ENCODE measurements around the gene REG3G. TPM values are rescaled to one million over a fixed set of nuclear protein-coding genes. Genes with fewer than 3 reads are reported as not detected.

Gene REG3G
- total and polyA plus RNA-seq, 2 donors (not counting 1 experiment from before 2014, with no cell fraction given), result not detected

GRCh38 chr2:79005216-79005615, 20.3 kb upstream of the REG3G start:
- no peak for DNase-seq (ENCODE audit: low read depth in 2 of 2)
- H3K9ac ChIP-seq (ENCODE audit: insufficient read depth, low read length), result no peak overlapping the region
- no peaks in the 10 kb centered on the region for H3K9me3 ChIP-seq (ENCODE audit: control insufficient read depth, insufficient read depth, low read depth, low read length)
- H4K20me1 ChIP-seq (ENCODE audit: control insufficient read depth, extremely low read depth, insufficient read depth, low read length), result no peaks in the 10 kb centered on the region
- no peak overlapping the region for H2AFZ ChIP-seq (ENCODE audit: low read length)
- H3K4me2 ChIP-seq (ENCODE audit: extremely low read depth, insufficient read depth, low read length), result no peak overlapping the region
- H3K79me2 ChIP-seq (ENCODE audit: control insufficient read depth, insufficient read depth, low read length), result no peaks in the 10 kb centered on the region
- H3K27ac ChIP-seq (ENCODE audit: insufficient read depth, low read length), result no peak overlapping the region
- TF ChIP-seq EZH2 (IDR thresholded peaks at IDR 0.05; ENCODE audit: low read length, missing control alignments), result no peak
- TF ChIP-seq CTCF (conservative IDR thresholded peaks at IDR 0.05 in 1 of 2, IDR thresholded peaks at IDR 0.05 in 1 of 2; ENCODE audit: low read depth in 1 of 2, low read length in 2 of 2), result no peak
- H3K27me3 ChIP-seq (ENCODE audit: control insufficient read depth, insufficient read depth, low read length), result no peaks in the 10 kb centered on the region
- H3K4me1 ChIP-seq (ENCODE audit: control insufficient read depth, extremely low read depth, insufficient read depth, low read length), result no peaks in the 10 kb centered on the region
- no peaks in the 10 kb centered on the region for H3K36me3 ChIP-seq (ENCODE audit: control insufficient read depth, insufficient read depth, low read length)
- no peak overlapping the region for H3K4me3 ChIP-seq (replicated peaks in 1 of 4; ENCODE audit: control extremely low read depth in 1 of 4, insufficient read depth in 1 of 4, low read depth in 3 of 4, low read length in 4 of 4)

- Histone ChIP-seq H3K4me2 (ENCODE audit: extremely low read depth, insufficient read depth, low read length) (no peak overlapping the region), H4K20me1 (ENCODE audit: control insufficient read depth, extremely low read depth, insufficient read depth, low read length) (no peaks in the 10 kb centered on the region), H3K4me1 (ENCODE audit: control insufficient read depth, extremely low read depth, insufficient read depth, low read length) (no peaks in the 10 kb centered on the region), H3K9ac (ENCODE audit: insufficient read depth, low read length) (no peak overlapping the region), H3K27me3 (ENCODE audit: control insufficient read depth, insufficient read depth, low read length) (no peaks in the 10 kb centered on the region), H2AFZ (ENCODE audit: low read length) (no peak overlapping the region), H3K36me3 (ENCODE audit: control insufficient read depth, insufficient read depth, low read length) (no peaks in the 10 kb centered on the region), H3K79me2 (ENCODE audit: control insufficient read depth, insufficient read depth, low read length) (no peaks in the 10 kb centered on the region), H3K9me3 (ENCODE audit: control insufficient read depth, insufficient read depth, low read depth, low read length) (no peaks in the 10 kb centered on the region), H3K4me3 (replicated peaks in 1 of 4; ENCODE audit: control extremely low read depth in 1 of 4, insufficient read depth in 1 of 4, low read depth in 3 of 4, low read length in 4 of 4) (no peak overlapping the region), H3K27ac (ENCODE audit: insufficient read depth, low read length) (no peak overlapping the region)
- TF ChIP-seq CTCF (conservative IDR thresholded peaks at IDR 0.05 in 1 of 2, IDR thresholded peaks at IDR 0.05 in 1 of 2; ENCODE audit: low read depth in 1 of 2, low read length in 2 of 2) (no peak), EZH2 (IDR thresholded peaks at IDR 0.05; ENCODE audit: low read length, missing control alignments) (no peak)
- DNase-seq (ENCODE audit: low read depth in 2 of 2), result no peak
Observed at GRCh38 chr2:79009388-79009787, 16.1 kb upstream of the REG3G start.

GRCh38 chr2:79011496-79011895, 14.0 kb upstream of the REG3G start:
- TF ChIP-seq CTCF (conservative IDR thresholded peaks at IDR 0.05 in 1 of 2, IDR thresholded peaks at IDR 0.05 in 1 of 2; ENCODE audit: low read depth in 1 of 2, low read length in 2 of 2) (no peak), EZH2 (IDR thresholded peaks at IDR 0.05; ENCODE audit: low read length, missing control alignments) (no peak)
- no peak for DNase-seq (ENCODE audit: low read depth in 2 of 2)
- Histone ChIP-seq H4K20me1 (ENCODE audit: control insufficient read depth, extremely low read depth, insufficient read depth, low read length) (no peaks in the 10 kb centered on the region), H3K9me3 (ENCODE audit: control insufficient read depth, insufficient read depth, low read depth, low read length) (no peaks in the 10 kb centered on the region), H2AFZ (ENCODE audit: low read length) (no peak overlapping the region), H3K36me3 (ENCODE audit: control insufficient read depth, insufficient read depth, low read length) (no peaks in the 10 kb centered on the region), H3K4me2 (ENCODE audit: extremely low read depth, insufficient read depth, low read length) (no peak overlapping the region), H3K79me2 (ENCODE audit: control insufficient read depth, insufficient read depth, low read length) (no peaks in the 10 kb centered on the region), H3K4me1 (ENCODE audit: control insufficient read depth, extremely low read depth, insufficient read depth, low read length) (no peaks in the 10 kb centered on the region), H3K27ac (ENCODE audit: insufficient read depth, low read length) (no peak overlapping the region), H3K4me3 (replicated peaks in 1 of 4; ENCODE audit: control extremely low read depth in 1 of 4, insufficient read depth in 1 of 4, low read depth in 3 of 4, low read length in 4 of 4) (no peak overlapping the region), H3K27me3 (ENCODE audit: control insufficient read depth, insufficient read depth, low read length) (no peaks in the 10 kb centered on the region), H3K9ac (ENCODE audit: insufficient read depth, low read length) (no peak overlapping the region)

Measured in fibroblast of lung (primary cell).